Pancreas (tissue), 10 donors: Measurements from ENCODE around the gene NES. TPM values are rescaled to one million over a fixed set of nuclear protein-coding genes. Genes with fewer than 3 reads are reported as not detected.

ENCODE experiments used
- ATAC-seq, 4 donors: fragments of 200-7000 bp; cut with Tn5 transposase; one replicate each; pipeline versions ENCODE4 v1.8.0 to v1.9.1; 2020; ENCODE audit warnings: mild to moderate bottlenecking in 4 of 4, moderate library complexity in 4 of 4
- DNase-seq, 6 donors: peaks; one replicate each; pipeline ENCODE4 v3.0.0-alpha.2; 2020
- FAIRE-seq: peaks from 2 replicates; lab custom pipeline; 2012; peaks lifted over from hg19 to GRCh38; lab: Jason Lieb, UNC
- H3K27ac ChIP-seq, 4 donors: fragments of 200-600 bp; sonication (generic); 1 replicate in 3 of 4; 2 replicates in 1 of 4; pipeline versions ENCODE4 v1.5.0 to v1.8.0; 2020
- H3K27me3 ChIP-seq, 4 donors: fragments of 200-600 bp; one replicate each; pipeline ENCODE4 v1.8.0; 2021
- H3K36me3 ChIP-seq, 3 donors: fragments of 200-600 bp; sonication (generic) in 1 of 3; one replicate each; pipeline versions ENCODE4 v1.5.0 to v1.8.0; 2020 to 2021
- H3K4me1 ChIP-seq, 3 donors: fragments of 200-600 bp; one replicate each; pipeline ENCODE4 v1.8.0; 2021
- H3K4me3 ChIP-seq, 4 donors: fragments of 200-600 bp; sonication (generic) in 2 of 4; one replicate each; pipeline versions ENCODE4 v1.5.0 to v1.8.0; 2020 to 2021
- H3K9me3 ChIP-seq, 4 donors: fragments of 200-600 bp; one replicate each; pipeline ENCODE4 v1.8.0; 2021
- WGBS, 2 donors: extraction: QIAGEN DNeasy Blood & Tissue Kit; methylation state at CpG; one replicate each; pipeline ENCODE4 v1.1.7; 2013; 5-methylcytosine and 5-hydroxymethylcytosine counted together
- intact Hi-C, 3 donors: fragments of 100-400 bp; cut with DNase I; formaldehyde crosslinking; loops; one replicate each; pipeline versions ENCODE4 v1.11.1 to v1.14.2; 2022
- polyA plus RNA-seq, 2 donors: library from polyadenylated mRNA; stranded (reverse); fragments of 200-250 nt; gene quantifications; one replicate each; pipeline ENCODE4 v1.2.3, GENCODE V29; 2013
- total RNA-seq, 6 donors: library from RNA; stranded (reverse); fragmentation: NEBNext Ultra II Directional in 4 of 6; extraction: Animal tissue kit (Norgen Biotek cat#: 25700) in 4 of 6; gene quantifications; one replicate each; pipeline versions ENCODE4 v1.2.1 to v1.2.4, GENCODE V29; 2021 to 2023
- TF ChIP-seq, protein P1 (sequence below), 4 donors: fragments of 200-600 bp; sonication (generic) in 3 of 4; IDR thresholded peaks; one replicate each; pipeline versions ENCODE4 v1.5.0 to v1.8.0; 2021; ENCODE audit warnings: antibody characterized with exemption in 4 of 4
- donor health status: healthy with polysubstance abuse.
- donor health status: DM: no; HTN: no; CAD: no; lungs with moderate emphysema.
- donor health status: DM: no; HTN: no; CAD: no.
- donor health status: control.
- donor health status: control.
- donor health status: Bipolar disorder and iron deficiency.
- donor health status: DM: yes; HTN: yes; CAD: no.
- donor health status: DM: no; HTN: no; CAD: no.
- donor health status: DM: no; HTN: no; CAD: no.
- donor health status: DM: yes; HTN: yes; CAD: no.

The NES gene
- total and polyA plus RNA-seq, 8 donors, result 1.1 to 7.6 (median 3.7) TPM

DNA sequence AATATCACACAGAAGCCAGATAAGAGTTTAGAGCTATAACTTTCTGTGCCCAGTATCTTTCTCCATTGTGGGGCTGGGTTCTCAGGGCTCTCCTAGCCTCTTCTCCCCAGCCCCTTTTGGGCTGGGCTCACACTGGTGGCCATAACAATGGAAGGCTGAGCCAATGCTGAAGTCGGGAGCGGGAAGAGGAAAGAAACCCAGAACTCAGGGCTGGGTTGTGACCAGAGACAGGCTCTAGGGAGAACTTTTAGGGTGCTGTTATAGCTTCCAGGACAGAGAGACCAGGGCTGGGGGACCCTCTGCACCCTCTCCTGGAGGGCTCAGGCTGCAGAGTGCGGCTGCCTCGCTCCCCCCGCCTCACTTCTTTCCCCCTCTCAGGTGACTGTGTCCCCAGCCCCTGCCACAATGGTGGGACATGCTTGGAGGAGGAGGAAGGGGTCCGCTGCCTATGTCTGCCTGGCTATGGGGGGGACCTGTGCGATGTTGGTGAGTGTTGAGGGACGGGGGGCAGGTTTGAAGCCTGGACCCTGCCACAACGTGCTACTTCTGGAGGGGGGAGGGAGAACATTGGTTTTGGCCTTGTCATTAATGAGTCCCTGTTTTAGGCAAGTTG, 21.2 kb downstream of the NES start:
- TF ChIP-seq, protein P1, sequence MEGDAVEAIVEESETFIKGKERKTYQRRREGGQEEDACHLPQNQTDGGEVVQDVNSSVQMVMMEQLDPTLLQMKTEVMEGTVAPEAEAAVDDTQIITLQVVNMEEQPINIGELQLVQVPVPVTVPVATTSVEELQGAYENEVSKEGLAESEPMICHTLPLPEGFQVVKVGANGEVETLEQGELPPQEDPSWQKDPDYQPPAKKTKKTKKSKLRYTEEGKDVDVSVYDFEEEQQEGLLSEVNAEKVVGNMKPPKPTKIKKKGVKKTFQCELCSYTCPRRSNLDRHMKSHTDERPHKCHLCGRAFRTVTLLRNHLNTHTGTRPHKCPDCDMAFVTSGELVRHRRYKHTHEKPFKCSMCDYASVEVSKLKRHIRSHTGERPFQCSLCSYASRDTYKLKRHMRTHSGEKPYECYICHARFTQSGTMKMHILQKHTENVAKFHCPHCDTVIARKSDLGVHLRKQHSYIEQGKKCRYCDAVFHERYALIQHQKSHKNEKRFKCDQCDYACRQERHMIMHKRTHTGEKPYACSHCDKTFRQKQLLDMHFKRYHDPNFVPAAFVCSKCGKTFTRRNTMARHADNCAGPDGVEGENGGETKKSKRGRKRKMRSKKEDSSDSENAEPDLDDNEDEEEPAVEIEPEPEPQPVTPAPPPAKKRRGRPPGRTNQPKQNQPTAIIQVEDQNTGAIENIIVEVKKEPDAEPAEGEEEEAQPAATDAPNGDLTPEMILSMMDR (IDR thresholded peaks at IDR 0.05), result no peak
- no peak overlapping the region for H3K27ac ChIP-seq
- no peaks in the 10 kb centered on the region for H3K36me3 ChIP-seq
- H3K27me3 ChIP-seq, result peaks cover 0 to 6% (median 0%) of the 10 kb centered on the region in 4 donors
- DNase-seq (no peak), ATAC-seq (no peak), FAIRE-seq (no peak)
- no peaks in the 10 kb centered on the region for H3K9me3 ChIP-seq
- H3K4me3 ChIP-seq, result no peak overlapping the region
- peaks cover 5 to 20% (median 10%) of the 10 kb centered on the region in 3 donors for H3K4me1 ChIP-seq
- intact Hi-C loops, result loop anchor here in 1 of 3 donors (5.0 kb wide), 1 partner anchor 34 kb away; no protein-coding TSS in a partner anchor
- WGBS, 2 donors, result 59 to 60% methylated on average over 9 of the region's 9 CpGs

DNA sequence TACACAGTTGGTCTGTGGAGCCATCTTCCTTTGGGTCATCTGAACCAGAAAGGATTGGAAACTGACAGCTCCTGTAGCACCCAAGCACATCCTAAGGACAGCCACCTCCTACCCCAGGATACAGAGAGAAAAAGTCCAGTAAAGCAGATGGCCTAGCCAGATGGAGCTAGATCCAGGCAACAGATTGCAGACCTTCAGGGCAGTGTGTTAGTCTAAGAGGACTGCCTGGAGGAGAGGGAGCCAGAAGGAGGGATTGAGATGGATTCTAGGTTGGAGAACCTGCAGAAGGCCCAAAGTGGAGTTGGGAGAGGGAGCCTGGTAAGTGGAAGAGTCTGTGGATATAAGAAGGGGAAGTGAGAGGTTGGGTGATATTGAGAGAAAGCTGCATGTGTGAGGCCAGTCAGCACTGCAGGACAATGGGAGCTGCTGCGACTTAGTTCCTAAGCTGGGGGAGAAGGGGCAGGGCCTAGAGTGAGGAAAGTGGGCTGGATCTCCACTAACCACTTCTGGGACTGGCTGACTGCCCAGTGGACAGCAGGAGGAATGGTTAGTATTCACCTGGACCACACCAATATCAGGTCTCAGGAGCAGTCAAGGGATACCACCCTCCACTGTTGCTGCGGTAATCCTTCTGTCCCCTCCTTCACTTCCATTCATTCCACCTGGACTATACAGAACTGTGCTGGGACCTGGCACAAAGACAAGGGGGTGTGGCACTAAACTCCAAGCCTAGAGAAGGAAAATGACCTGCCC, 21.9 kb downstream of the NES start:
- no peaks in the 10 kb centered on the region for H3K9me3 ChIP-seq
- no peaks in the 10 kb centered on the region for H3K36me3 ChIP-seq
- TF ChIP-seq, protein P1 (IDR thresholded peaks at IDR 0.05), result no peak
- WGBS, 2 donors, result 57 to 81% methylated on average over 2 of the region's 2 CpGs
- H3K4me3 ChIP-seq, result no peak overlapping the region
- H3K4me1 ChIP-seq, result peaks cover 5 to 15% (median 10%) of the 10 kb centered on the region in 3 donors
- no peak for FAIRE-seq
- ATAC-seq, result no peak
- H3K27me3 ChIP-seq, result peaks cover 0 to 6% (median 0%) of the 10 kb centered on the region in 4 donors
- H3K27ac ChIP-seq, result no peak overlapping the region
- intact Hi-C loops, result loop anchor here in 1 of 3 donors (5.0 kb wide), 1 partner anchor 33 kb away; no protein-coding TSS in a partner anchor
- no peak for DNase-seq

DNA sequence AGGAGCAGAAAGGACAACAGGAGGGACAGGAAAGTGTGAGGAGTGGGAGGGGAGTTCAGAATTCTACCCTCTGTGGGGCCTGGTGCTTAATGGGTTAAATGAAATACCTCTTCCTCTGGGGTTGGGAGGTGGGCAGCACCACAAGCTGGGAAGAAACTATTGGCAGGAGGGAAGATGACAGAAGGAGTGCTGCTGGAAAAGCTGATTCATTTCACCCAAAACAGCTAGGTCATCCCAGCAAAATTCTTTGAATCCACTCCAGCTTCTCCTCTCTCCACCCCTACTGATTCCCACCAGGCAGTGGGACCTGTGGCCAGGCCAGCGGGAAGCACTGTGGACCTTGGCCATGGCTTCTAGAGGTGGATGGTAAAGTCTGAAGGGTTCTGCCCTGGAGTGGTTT, 22.5 kb downstream of the NES start:
- TF ChIP-seq, protein P1 (IDR thresholded peaks at IDR 0.05), result no peak
- H3K9me3 ChIP-seq, result no peaks in the 10 kb centered on the region
- H3K4me1 ChIP-seq, result peaks cover 4 to 11% (median 8%) of the 10 kb centered on the region in 3 donors
- no peak for ATAC-seq
- FAIRE-seq, result no peak
- WGBS, 2 donors, result 57 to 61% methylated on average over 1 of the region's 1 CpG
- intact Hi-C loops, result loop anchor here in 1 of 3 donors (5.0 kb wide), 1 partner anchor 32 kb away; no protein-coding TSS in a partner anchor
- H3K36me3 ChIP-seq, result no peaks in the 10 kb centered on the region
- H3K4me3 ChIP-seq, result no peak overlapping the region
- H3K27ac ChIP-seq, result no peak overlapping the region
- H3K27me3 ChIP-seq, result peaks cover 0 to 6% (median 0%) of the 10 kb centered on the region in 4 donors
- DNase-seq, result no peak

DNA sequence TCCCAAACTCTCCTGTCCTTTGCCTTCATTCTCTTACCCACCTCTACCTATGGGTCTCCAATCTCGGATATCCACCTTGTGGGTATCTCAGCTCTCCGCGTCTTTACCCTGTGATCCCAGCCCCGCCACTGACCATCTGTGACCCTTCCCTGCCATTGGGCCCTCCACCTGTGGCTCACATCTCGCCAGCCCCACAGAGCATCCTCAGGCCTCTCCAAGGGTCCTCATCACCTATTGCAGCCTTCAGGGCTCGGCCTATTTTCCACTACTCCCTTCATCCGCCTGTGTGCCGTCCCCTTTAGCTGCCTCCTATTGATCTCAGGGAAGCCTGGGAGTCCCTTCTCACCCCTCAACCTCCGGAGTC, 24.2 kb downstream of the NES start:
- 67 to 81% methylated on average over 8 to 9 of the region's 9 CpGs for WGBS, 2 donors
- H3K27me3 ChIP-seq, result peaks cover 0 to 6% (median 0%) of the 10 kb centered on the region in 4 donors

More for the DNA sequence above, 24.2 kb downstream of the NES start:
- FAIRE-seq (no peak), ATAC-seq (no peak), DNase-seq (no peak)
- no peaks in the 10 kb centered on the region for H3K9me3 ChIP-seq
- peaks cover 0 to 8% (median 4%) of the 10 kb centered on the region in 3 donors for H3K4me1 ChIP-seq
- H3K4me3 ChIP-seq, result no peak overlapping the region
- TF ChIP-seq, protein P1 (IDR thresholded peaks at IDR 0.05), result no peak
- H3K27ac ChIP-seq, result no peak overlapping the region
- intact Hi-C loops, result no loop called here
- H3K36me3 ChIP-seq, result no peaks in the 10 kb centered on the region
